NCI-H2227 treated with DMSO at 0.1 percent for 48 hours (cell line): ENCODE measurements around the gene GUK1.
A peak's percentile ranks its signal among the peaks of the same experiment; 100 is the strongest.
"Not testable (repeated sequence)": the region's sequence is repeated elsewhere in the genome, so short reads cannot be mapped to it uniquely, and the experiment has no call there.

Experiments used
- DNase-seq: peaks from one replicate; lab custom pipeline; 2025; lab: John Stamatoyannopoulos, UW

GUK1 gene

GRCh38 chr1:228163007-228163753, 23.1 kb downstream of the GUK1 start:
- DNase-seq = no peak

GRCh38 chr1:228163776-228164519, 23.9 kb downstream of the GUK1 start:
- DNase-seq = no peak

DNA sequence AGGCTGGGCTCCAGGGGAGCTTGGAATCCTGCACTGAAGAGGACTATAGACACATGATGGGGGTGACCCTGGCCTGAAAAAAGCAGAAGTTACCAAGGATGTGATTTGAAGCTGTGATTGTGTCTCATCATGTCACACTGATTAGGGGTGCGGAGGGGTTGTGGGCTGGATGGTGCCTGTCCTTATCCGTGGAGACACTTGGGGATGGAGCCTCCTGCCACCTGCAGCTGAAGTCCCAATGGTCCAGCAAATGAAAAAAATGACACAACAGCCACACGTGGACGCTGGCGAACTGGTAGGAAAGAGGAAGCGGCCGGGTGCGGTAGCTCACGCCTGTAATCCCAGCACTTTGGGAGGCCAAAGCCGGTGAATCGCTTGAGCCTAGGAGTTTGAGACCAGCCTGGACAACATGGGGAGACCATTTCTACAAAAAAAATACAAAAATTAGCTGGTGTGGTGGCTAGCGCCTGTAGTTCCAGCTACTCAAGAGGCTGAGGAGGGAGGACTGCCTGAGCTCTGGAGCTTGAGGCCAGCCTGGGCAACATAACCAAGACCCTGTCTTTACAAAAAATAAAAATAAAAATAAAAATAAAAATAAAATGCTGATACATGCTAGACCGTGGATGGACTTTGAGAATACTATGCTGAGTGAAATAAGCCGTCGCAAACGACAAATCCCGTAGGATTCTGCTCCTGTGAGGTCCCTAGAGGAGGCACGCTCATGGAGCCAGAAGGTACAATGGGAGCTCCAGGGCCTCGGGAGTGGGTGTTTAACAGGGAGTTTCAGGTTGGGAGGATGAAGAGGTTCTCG, 24.7 kb downstream of the GUK1 start:
- no peak for DNase-seq

- peak; percentile 96 for DNase-seq
These were observed 25.5 kb downstream of the GUK1 start, which contains the start of gene IBA57 for GRCh38 chr1:228165372-228166169. TSS of gene IBA57 (plus strand) at chr1:228165804. CDS start at chr1:228165817, 13 bp downstream.

GRCh38 chr1:228166170-228166936, 26.3 kb downstream of the GUK1 start:
- no peak for DNase-seq

DNA sequence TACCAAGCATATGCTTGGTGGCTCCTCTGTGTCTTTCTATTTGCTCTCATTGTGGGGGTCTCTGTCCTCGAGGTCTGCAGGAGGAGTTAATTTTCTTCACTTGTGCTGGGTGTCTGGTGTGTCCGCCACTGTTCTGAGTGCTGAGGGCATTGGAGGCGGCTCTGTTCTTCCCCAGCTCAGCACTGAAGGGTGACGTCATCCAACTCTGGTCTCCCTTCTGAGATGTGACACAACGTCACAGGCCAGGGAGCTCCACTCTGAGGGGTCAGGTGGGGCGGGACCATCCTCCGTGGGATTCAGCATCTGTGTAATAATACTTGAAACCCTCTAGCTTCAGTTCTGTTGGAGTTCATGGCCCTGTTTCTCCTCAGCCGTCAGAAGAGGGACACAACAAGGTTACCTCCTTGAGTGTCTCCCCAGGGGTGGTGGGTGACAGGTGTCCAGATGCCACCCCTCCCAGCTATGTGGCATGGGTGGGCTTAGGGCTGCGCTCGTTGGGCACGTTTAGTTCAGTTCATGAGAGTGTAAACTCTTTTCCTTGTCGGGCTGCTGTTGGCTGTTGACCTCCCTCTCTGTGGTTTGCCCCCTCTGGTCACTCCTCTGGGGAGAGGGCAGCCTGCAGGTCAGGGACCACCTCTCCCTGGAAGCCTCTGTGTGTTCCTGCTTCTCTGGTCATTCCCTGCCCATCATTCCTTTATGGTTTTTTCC, 28.6 kb downstream of the GUK1 start:
- no peak for DNase-seq

GRCh38 chr1:228169345-228169744, 29.3 kb downstream of the GUK1 start:
- DNase-seq = no peak

GRCh38 chr1:228170666-228171065, 30.6 kb downstream of the GUK1 start:
- no peak for DNase-seq

- DNase-seq = no peak
These were observed 31.3 kb downstream of the GUK1 start for GRCh38 chr1:228171221-228171891.

- no peak for DNase-seq
These were observed 32.8 kb downstream of the GUK1 start for GRCh38 chr1:228172591-228173527.

GRCh38 chr1:228173528-228174481, 33.7 kb downstream of the GUK1 start:
- DNase-seq = not testable (repeated sequence)

DNA sequence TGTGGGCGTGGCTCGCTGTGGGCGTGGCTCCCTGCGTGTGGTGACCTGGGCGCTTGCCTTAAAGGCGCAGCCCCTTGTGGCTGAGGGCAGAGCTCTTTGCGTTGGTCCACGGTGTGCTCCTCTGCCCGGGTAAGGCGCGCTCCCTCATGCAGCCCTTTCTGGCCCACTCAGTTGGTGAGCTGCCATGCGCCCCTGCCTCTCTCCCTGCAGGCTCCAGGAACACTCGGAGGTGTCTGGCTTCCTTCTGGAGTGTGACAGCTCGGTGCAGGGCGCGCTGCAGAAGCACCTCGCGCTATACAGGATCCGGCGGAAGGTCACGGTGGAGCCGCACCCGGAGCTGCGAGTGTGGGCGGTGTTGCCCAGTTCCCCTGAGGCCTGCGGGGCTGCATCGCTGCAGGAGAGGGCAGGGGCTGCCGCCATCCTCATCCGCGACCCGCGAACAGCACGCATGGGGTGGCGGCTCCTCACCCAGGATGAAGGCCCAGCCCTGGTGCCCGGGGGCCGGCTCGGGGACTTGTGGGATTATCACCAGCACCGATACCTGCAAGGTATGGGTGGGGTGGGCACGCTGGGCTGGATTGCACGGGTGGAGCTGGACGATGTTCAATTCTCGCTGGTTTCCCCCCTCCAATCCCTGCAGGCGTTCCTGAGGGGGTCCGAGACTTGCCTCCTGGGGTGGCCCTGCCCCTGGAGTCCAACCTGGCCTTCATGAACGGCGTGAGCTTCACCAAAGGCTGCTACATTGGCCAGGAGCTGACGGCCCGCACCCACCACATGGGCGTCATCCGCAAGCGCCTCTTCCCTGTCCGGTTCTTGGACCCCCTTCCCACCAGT, 34.6 kb downstream of the GUK1 start:
- no peak for DNase-seq

GRCh38 chr1:228175316-228176023, 35.4 kb downstream of the GUK1 start:
- no peak for DNase-seq

DNA sequence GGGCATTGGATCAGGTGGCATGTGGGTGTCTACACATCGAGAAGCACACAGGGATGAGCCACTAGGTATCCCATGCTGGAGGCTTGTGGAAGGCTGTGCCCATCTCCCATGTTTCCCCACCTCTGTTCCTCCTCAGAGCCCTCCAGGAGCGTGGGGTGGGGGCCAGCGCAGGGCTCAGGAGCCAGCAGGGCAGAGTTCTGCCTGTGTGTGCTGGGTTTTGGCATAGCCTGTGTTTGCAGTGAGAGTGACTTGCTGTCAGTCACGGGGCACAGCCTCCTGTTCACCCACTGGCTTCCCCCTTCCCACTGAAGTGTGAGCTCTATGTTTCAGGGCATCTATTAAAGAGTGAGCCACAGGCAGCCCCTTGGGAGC, 35.9 kb downstream of the GUK1 start:
- no peak for DNase-seq

- no peak for DNase-seq
These were observed 36.5 kb downstream of the GUK1 start for GRCh38 chr1:228176461-228177182.
